ENCODE results near the gene OMP.

DNA sequence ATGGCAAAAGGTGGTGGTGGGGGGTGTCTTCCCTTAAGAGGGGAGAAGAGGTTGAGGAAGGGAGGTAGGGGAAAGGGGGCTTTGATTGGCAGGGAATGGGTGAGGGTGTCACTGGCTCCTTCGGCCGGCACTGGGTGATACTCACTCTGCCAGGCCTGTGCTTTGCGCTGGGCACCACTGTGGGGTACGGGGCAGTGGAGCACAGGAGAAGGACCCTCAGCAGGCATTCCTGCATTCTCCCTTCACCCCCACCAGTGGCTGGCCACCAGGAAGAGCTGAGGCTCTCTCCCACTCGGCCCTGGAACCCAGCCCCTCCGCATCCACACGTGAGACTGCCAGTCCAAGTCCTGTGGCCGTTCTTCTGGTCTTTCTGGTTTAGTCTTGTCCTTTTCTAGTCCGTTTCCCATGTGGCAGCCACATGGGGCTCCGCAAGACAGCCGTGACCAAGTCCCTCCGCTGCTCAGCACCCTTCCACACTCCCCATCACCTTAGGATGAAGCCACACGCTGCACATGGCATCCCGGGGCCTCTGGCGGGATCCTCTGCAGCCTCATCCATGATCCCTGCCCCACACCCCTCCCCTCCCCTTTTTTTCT is 27.9 kb upstream of the OMP start:
- TF ChIP-seq, protein P1, sequence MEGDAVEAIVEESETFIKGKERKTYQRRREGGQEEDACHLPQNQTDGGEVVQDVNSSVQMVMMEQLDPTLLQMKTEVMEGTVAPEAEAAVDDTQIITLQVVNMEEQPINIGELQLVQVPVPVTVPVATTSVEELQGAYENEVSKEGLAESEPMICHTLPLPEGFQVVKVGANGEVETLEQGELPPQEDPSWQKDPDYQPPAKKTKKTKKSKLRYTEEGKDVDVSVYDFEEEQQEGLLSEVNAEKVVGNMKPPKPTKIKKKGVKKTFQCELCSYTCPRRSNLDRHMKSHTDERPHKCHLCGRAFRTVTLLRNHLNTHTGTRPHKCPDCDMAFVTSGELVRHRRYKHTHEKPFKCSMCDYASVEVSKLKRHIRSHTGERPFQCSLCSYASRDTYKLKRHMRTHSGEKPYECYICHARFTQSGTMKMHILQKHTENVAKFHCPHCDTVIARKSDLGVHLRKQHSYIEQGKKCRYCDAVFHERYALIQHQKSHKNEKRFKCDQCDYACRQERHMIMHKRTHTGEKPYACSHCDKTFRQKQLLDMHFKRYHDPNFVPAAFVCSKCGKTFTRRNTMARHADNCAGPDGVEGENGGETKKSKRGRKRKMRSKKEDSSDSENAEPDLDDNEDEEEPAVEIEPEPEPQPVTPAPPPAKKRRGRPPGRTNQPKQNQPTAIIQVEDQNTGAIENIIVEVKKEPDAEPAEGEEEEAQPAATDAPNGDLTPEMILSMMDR (conservative IDR thresholded peaks at IDR 0.05), result no peak
- no peak for TF ChIP-seq EZH2 (IDR thresholded peaks at IDR 0.05; ENCODE audit: low read depth)

Data from PC-9 (cell line).